Measurements from ENCODE around the gene DCLRE1C.

- TF ChIP-seq CTCF (IDR thresholded peaks at IDR 0.05), result no peak
- no peak for TF ChIP-seq POLR2A (IDR thresholded peaks at IDR 0.05)
Measured at GRCh38 chr10:14930610-14931009, 23.3 kb downstream of the DCLRE1C start.

Measured in testis (tissue), 2 donors.